ENCODE data around the gene PAPOLG.
"Not testable (repeated sequence)": the region's sequence is repeated elsewhere in the genome, so short reads cannot be mapped to it uniquely, and the experiment has no call there.

The PAPOLG gene

DNA sequence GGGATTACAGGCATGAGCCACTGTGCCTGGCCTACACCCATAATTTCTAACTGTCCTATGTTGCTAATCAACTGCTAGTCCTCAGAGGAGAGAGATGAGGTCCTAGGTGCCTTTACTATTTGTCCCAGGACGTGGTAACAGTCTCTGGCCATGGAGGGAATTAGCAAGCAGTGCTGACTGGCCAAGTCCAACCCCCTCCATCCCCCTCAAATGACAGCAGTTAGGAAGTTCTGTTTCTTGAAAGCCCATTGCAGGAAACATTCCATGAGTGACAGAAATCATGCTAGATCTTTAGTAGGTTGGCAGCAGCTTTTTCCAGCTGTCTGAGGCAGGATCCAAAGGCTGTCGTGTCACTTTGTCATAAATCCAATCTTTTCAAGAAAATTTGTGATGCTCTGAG lies 69.6 kb downstream of the PAPOLG start:
- no peak for DNase-seq

DNA sequence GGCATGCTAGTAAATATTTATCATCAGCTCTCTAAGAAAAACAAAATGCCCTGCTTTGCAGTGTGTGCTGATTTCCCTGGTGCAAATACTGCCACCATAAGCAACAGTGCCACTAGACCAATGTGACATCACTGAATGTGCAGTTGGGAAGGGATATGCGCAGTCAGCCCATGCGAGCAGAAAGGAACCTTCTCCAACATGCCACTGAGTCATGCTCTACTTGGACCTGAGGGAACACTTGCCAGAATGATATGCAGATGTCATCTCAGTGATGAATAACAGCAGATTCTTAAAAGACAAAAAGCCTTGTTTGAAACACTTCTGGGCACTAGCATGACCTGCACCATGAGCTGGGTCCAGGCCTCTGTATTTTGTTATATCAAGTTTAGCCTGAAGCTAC lies 70.0 kb downstream of the PAPOLG start:
- DNase-seq, result no peak

DNA sequence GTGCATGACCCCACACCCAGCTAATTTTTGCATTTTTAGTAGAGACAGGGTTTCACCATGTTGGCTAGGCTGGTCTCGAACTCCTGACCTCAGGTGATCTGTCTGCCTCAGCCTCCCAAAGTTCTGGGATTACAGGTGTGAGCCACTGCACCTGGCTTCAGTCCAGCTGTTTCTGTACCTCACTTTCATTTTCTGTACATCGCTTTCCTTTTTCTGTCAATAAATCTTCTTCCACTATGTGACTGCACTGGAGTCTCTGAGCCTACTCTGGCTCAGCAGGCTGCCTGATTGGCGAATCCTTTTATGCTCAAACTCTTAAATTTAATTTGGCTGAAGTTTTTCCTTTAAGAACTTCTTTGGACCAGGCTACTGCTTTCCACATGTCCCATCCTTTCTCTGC lies 70.8 kb downstream of the PAPOLG start:
- not testable (repeated sequence) for DNase-seq

DNA sequence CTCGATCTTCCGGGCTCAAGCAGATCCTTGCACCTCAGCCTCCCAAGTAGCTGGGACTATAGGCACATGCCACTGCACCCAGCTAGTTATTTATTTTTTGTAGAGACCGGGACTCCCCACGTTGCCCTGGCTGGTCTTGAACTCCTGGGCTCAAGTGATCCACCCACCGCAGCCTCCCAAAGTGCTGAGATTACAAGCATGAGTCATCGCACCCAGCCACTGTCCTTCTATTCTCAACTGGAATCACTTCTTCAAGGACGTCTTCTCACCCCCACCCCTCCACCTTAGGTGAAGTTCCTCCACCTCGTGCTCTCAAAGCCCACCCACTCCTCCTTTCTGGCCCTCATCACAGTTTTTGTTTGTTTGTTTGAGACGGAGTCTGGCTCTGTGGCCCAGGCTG lies 71.3 kb downstream of the PAPOLG start:
- no peak for DNase-seq

DNA sequence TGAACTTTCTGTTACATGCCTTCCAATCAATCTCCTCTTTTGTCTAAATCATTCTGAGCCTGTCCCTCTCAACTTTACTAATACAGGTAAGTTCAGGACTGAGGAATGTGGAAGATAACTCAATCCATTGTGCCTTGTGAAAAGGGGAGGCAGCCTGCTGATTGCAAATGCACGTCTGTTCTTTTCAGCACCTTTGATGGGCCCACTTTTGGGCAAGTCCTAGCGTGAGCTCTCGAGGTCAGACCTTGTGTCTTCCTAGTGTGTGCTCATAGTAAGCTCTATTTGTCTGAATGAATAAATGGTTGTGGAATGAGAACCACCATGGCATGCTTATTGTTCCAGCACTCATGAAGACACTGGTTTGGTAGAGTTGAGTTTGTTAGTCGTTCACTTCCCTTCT lies 74.9 kb downstream of the PAPOLG start:
- DNase-seq, result no peak

DNA sequence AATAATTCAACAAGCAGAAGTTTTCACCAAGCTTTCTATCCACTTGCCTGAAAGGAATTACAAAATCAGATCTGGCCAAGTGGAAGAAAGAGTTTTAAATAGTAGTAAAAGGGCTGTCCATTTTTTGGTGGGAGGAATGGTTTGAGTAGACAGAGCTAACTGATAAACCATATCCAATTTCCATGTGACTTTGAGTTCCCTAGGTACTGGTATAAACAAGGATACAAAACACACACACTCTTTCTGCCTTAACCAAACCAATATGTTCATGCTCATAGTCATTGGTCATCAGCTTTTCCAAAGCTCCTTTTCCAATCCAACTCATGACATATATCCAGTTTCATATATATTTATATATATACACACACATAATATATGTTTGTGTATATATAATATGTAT lies 75.9 kb downstream of the PAPOLG start:
- DNase-seq, result no peak

DNA sequence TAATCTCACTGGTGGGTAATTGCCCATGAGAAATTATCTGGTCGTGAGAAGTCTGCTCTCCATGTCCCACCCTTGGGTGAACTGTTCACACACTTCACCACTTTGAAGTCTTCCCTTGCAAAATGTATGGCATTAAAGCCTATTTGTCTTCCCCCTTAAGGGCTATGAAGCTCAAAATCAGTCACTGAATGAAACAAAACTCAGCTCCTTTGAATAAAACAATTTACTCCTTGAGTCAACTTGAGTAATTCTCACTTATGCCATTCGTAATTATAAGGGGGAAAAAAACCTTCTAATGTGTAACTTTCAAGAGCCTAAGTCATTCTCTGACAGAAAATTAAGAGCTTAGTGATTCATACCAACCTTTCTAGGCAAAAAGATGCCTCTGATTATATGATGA lies 76.6 kb downstream of the PAPOLG start:
- DNase-seq, result no peak

DNA sequence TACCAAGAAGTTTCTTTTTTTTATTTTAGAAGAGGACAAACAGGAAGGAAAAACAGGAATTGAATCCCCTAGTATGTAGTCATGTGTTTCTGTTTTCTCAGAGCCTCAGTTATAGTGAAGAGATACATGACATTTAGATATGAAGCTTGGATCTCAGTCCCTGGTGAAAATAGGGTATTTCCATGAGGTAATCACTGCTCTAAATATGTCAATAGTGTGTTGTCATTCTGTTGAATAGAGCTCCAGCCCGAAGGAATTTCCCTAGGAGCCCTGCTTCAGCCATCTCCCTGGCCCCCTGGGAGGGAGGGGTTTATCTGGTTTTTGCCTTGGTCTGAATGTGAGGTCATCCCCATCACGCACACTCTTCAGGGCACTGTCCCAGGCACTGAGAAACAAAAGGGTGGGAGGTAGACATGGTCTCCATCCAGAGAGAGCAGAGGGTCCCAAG lies 78.2 kb downstream of the PAPOLG start:
- DNase-seq, result no peak

DNA sequence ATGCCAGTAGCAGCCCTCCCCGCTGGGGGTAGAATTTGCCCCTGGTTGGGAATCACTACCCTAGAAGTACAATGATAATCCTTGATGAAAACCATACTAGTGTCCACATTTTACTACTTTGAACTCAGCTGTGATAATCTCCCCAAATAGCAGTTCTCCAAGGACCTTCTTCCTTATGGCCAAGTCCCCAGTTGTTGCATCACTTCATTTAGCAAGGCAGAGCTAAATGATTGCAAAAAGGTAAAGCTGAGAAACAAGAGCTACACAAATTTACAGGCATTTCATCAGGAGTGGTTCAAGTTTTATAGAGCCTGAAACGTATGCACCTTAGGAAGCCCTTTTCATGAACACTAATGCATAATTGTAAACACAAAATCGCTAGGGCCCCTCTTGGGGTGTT lies 80.4 kb downstream of the PAPOLG start:
- DNase-seq, result no peak

DNA sequence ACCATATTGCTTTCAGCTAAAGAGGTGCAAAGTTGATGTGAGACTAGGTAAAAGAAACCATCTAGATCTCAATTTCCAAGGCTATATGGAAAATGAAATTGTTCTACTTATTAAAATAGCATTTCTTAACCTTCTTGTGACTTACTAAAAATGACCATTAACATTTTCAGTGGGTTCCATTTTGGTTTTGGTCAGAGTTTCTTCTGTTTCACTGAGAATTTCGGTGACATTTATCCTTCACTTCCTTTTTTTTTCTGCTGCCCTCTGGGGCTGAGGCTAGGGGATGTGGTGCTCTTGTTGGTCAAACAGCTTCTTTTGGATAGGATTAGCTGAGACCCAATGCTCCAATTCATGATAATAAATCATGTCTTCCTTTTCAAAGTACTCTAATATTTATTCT lies 81.1 kb downstream of the PAPOLG start:
- DNase-seq, result no peak

DNA sequence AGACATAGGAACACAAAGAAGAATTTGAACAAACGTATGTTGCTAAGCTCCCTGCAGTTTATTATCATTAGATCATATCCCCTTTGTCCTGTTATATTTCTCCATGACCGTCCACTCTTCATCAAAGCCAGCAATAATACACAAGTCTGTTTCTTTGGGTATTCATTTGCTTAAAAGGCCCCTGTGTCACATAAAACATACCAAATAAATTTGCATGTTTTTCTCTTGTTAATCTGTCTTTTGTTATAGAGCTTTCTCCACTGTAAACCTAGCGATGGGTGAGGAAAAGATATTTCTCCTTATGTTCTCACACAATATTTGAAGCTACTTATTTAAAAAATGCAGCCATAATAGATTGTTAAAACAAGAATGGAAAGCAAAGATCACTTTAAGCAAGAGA lies 82.4 kb downstream of the PAPOLG start:
- no peak for DNase-seq

DNA sequence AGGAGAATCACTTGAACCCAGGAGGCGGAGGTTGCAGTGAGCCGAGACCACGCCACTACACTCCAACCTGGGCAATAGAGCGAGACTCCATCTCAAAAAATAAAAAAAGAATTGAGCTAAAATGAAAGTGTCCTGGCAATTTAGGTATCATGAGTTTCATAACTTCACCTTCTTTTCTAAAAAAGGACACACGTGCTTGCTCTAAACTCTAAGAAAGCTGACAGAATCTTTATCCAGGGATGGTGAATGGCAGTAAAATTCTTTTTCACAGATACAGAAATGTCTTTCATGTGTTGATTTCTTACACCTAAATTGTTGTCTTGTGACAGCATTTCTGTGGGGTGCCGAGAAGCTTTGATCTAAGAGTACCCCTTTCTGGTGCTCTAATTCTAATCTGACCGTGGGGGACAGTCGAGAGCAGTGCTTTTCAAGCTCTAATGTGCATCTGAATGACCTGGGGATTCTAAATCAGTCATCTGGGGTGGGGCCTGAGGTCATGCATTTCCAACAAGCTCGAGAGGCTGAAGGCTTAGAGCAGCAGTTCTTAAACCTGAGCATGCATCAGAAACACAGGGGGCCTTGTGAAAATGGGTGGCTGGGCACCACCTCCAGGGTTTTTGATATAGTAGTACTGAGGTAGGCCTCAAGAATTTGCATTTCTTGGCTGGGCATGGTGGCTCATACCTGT lies 83.2 kb downstream of the PAPOLG start:
- no peak for DNase-seq

DNA sequence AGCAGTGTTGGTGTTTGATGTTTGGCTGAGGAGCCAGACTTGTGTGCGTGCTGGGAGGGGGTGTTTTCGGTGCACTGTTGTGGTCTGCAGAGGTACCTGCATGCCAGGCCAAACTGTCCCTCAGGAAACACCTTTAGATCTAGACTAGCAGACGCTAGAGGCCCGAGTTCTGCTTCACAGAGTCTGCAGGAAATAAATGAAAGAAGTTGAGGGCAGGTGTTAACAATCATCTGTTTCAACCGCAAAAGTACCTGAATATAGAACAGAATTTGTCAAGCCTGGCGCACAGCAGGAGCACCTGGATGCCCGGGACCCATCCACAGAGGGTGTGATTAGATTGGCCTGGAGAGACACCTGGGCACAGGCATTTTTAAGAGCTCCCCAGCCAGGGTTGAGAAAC lies 84.8 kb downstream of the PAPOLG start:
- no peak for DNase-seq

DNA sequence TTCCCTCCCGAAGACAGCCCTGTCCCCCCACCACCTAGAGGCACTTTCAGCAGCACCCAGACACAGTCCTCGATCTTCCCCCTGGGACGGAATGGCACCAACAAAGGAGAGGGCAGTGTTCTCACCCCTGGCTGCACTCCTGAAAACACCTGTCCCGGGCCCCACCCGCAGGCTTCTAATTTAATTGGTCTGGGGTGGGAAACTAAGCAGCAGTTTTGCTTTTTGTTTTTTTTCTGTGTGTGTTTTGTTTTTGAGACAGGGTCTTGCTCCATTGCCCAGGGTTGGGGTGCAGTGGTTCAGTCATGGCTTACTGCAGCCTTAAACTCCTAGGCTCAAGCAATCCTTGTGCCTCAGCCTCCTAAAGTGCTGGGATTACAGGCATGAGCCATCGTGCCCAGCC lies 86.9 kb downstream of the PAPOLG start:
- no peak for DNase-seq

DNA sequence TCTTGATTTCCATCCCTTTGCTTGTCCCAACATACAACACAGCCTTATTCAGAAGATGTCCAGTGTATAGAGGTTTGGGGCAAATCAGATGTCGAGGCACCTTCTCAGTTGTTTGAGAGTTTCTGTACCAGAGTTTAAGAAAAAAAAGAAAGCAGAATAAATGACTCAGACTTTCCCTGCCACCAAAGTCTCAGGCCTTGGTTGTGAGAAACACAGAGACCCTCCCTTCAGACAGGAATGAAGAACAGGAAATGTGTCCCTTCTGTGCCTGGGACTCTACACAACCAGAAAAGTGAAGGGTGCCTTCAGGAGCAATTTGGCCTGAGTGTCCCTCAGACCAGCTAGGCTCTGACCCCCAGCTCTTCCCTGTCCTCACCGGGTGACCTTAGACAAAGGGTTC lies 88.0 kb downstream of the PAPOLG start:
- no peak for DNase-seq

DNA sequence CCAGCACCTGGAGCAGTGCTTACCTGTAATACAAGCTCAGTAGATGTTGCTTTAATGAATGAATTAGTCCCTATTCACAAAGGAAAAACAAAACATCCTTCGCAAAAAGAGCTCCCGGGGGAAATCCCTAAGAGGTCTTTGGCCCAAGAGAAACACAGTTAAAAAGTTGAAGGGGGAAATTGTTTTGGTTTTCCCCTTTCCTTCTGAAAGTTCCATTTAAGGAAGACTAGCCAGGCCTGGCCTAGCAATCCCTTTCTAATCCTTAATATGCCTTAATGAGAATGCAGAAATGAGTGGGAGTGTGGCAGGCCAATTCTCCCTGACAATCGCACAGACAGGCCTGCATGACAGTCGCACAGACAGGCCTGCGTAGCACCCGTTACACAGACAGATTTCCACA lies 91.8 kb downstream of the PAPOLG start:
- DNase-seq, result no peak

All from retina (tissue), 1 donor.